Activated T-cell treated with anti-CD3 and anti-CD28 coated beads for 24 hours (primary cell): Measurements from ENCODE around the gene ZNF92.
"Not testable (repeated sequence)": the region's sequence is repeated elsewhere in the genome, so short reads cannot be mapped to it uniquely, and the experiment has no call there.

Experiments used
- DNase-seq: peaks from one replicate; pipeline ENCODE4 v3.0.0-alpha.2; 2020; ENCODE audit warnings: low read depth

ZNF92 gene

DNA sequence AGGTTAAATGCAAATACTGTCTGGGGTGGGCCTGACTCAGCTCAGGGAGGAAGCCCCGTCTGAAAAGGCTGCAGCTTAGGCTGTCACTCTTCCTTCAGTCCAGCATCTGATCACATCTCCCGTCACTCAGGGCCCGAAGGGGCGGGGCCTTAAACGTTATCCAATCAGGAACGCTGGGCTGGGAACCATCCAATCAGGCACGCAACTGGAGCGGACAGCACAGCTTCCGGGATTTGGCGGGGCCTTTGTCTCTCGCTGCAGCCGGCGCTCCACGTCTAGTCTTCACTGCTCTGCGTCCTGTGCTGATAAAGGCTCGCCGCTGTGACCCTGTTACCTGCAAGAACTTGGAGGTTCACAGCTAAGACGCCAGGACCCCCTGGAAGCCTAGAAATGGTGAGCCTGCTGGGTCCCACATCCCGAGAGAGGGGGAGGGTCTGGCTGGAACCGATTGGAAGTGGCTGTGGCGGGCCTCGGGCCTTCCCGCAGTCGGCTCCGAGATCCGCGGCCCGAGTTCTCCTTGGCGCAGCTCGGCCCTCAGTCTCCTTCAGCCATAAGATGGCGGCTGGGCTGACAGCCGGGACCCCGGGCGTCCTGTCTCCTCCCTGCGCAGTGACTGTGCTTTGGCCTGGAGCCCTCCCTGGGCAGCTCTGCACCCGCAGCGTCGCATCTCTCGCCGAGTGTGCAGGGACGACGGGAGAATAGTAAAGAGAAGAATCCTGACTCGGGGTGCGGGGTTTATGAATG lies at the start of gene ZNF92:
Gene ZNF92 (plus strand): TSS at position 248 of the 744 bp plus-strand sequence. CDS start 143 bp downstream, at position 391.
- DNase-seq: peak; percentile 94

- DNase-seq: no peak
These were observed 47.7 kb upstream of the ZNF92 start for GRCh38 chr7:65325793-65326432.

GRCh38 chr7:65338346-65338745 lies 35.3 kb upstream of the ZNF92 start:
- DNase-seq: no peak

- no peak for DNase-seq
These were observed 34.4 kb upstream of the ZNF92 start for GRCh38 chr7:65339257-65339656.

GRCh38 chr7:65342723-65343629 lies 30.7 kb upstream of the ZNF92 start:
- no peak for DNase-seq

DNA sequence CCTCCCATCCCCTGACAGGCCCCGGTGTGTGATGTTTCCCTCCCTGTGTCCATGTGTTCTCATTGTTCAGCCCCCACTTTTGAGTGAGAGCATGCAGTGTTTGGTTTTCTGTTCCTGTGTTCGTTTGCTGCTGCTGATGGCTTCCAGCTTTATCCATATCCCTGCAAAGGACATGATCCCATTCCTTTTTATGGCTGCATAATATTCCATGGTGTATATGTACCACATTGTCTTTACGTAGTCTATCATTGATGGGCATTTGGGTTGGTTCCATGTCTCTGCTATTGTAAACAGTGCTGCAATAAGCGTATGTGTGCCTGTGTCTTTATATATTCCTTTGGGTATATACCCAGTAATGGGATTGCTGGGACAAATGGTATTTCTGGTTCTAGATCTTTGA lies 29.1 kb upstream of the ZNF92 start:
- DNase-seq: not testable (repeated sequence)

DNA sequence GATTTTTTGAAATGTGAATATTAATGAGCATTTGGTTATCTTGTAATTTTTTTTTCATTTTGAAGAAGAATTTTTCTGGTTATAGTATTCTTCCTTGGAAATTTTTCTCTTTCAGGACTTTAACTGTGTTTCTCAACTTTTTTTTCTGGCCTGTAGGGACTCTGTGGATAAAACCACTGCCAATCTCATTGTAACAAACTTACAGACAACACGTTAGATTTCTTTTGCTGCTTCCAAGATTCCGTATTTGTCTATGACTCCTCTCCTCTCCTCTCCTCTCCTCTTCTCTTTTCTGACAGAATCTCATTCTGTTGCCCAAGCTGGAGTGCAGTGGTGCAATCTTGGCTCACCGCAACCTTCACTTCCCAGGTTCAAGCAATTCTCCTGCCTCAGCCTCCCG lies 19.4 kb upstream of the ZNF92 start:
- no peak for DNase-seq

DNA sequence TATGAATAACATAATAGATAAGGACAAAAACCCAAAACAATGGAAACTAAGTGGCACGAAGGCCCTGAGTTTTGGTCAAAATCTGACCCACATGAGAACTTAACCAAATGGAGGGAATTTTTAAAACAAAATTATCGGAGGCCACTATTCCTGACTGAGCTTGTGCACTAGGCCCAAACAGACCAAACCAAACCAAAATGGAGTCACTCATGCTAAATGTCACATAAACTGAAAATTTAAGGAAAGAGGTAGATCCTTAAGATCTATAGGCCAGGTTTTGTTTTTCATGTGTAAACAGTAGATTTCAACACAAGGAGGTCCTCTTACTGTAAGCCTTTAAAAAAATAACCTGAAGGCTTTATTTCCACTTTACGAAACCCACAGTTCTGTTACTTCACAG lies 3.8 kb upstream of the ZNF92 start:
- DNase-seq: no peak

DNA sequence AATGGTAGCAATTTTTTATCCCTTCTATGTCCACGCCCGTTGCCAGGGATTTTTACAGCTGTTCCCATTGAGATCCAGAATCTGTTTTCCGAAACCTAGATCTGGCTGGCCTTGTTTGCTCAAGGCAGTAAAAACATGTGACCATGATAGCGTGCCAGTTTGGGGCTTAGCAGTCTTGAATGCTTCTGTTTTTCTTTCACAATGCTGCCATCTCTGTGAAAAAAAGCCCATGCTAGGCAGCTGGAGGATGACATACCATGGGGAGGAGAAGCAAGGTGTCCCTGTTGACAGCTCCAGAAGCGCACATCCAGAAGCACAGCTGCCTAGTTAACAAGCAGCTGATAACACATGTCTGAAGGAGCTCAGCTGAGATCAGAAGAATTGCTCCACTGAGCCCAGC lies 2.2 kb upstream of the ZNF92 start:
- no peak for DNase-seq

DNA sequence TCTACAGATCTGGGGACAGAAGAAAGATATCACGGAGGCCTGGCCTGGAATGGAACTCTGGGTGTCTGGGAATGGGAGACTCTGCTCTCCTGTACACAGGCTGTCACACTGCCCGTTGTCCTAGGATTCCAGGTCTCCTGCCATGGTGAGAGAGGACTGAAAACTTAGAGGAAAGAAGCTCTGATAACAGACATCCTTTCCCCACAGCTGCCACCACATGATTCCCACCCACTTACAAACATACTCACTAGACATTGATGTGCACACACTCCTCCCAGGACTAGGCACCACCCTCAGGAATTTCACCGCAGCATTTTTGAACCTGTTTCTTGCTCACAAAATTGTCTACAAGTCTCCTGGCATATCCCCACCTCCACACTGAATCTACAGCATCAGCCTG lies 5.7 kb downstream of the ZNF92 start:
- DNase-seq: no peak

DNA sequence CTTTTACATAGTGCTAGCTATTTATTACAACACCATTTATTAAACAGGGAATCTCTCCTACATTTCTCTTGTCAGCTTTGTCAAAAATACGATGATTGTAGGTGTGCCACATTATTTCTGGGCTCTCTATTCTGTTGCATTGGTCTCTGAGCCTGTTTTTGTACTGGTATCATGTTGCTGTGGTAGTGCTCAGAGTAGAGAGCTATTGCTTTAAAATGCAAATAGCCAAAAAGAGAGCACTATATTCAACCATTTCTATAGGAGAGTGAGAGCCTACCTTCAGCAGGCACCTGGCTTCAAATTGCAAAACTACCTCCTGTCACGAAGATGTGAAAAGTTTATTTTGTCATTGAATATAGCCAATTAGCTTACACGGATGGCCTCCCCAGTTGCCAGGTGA lies 8.1 kb downstream of the ZNF92 start:
- DNase-seq: no peak

DNA sequence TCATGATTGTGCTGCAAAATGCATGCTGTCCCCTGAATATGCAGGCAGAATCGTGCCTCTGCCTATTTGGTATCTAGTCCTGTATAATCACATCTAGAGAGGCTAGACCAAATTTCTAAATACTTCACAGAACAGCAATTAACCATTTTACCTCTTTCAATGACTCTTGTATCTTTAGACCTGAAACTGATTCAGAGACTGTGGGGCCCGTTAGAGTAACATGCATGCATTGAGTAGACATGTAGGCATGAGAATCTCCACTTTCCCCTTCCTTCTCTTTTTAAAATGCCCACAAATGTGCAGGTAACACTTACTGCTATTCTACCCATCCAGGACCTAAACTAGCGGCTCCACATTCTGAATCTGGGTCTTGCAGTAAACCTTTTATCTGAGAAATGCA lies 8.8 kb downstream of the ZNF92 start:
- no peak for DNase-seq

GRCh38 chr7:65387891-65388290 lies 14.2 kb downstream of the ZNF92 start:
- no peak for DNase-seq

GRCh38 chr7:65390588-65390987 lies 16.9 kb downstream of the ZNF92 start:
- DNase-seq: no peak

DNA sequence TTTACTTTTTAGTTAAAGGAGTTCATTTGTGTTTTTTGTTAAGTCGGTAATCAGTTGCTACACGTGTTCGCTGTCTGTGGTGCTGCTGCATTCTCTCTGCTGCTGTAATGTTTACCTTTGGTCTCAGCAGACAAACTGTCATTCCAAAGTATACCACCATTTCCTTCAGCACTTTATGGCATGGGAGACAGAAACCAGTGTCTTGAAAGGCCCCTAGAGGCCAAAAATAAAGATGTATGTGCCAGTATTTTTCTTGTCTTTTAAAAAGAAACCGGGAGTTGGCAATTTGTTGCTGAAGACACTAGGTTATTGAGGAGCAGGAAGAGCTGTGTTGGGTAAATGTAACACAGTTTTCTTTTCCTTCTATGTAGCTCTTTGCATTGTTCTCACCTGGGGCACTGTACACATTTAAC lies 24.1 kb downstream of the ZNF92 start:
- DNase-seq: no peak

DNA sequence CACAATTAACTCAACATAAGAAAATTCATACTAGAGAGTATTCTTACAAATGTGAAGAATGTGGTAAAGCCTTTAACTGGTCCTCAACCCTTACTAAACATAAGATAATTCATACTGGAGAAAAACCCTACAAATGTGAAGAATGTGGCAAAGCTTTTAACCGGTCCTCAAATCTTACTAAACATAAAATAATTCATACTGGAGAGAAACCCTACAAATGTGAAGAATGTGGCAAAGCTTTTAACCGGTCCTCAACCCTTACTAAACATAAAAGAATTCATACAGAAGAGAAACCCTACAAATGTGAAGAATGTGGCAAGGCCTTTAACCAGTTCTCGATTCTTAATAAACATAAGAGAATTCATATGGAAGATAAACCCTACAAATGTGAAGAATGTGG lies 25.0 kb downstream of the ZNF92 start:
- not testable (repeated sequence) for DNase-seq

DNA sequence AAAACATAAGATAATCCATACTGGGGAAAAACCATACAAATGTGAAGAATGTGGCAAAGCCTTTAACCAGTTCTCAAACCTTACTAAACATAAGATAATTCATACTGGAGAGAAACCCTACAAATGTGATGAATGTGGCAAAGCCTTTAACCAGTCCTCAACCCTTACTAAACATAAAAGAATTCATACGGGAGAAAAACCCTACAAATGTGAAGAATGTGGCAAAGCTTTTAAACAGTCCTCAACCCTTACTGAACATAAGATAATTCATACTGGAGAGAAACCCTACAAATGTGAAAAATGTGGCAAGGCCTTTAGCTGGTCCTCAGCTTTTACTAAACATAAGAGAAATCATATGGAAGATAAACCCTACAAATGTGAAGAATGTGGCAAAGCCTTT lies 25.4 kb downstream of the ZNF92 start:
- not testable (repeated sequence) for DNase-seq

- no peak for DNase-seq
These were observed 30.4 kb downstream of the ZNF92 start for GRCh38 chr7:65404020-65404419.

DNA sequence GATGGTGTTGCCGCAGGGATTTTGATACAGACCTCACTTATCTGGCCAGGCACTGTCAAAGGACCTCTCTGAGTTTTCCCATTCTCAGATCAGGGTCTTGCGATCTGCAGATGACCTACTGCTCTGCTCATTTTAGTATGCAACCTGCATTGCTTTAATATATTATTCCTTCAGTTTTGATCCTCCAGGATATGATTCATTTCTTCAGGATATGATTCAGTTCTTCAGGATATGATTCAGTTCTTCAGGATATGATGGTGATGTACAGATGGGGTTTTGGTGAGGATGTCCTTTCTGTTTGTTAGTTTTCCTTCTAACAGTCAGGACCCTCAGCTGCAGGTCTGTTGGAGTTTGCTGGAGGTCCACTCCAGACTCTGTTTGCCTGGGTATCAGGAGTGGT lies 33.1 kb downstream of the ZNF92 start:
- not testable (repeated sequence) for DNase-seq

GRCh38 chr7:65409363-65409762 lies 35.7 kb downstream of the ZNF92 start:
- no peak for DNase-seq

DNA sequence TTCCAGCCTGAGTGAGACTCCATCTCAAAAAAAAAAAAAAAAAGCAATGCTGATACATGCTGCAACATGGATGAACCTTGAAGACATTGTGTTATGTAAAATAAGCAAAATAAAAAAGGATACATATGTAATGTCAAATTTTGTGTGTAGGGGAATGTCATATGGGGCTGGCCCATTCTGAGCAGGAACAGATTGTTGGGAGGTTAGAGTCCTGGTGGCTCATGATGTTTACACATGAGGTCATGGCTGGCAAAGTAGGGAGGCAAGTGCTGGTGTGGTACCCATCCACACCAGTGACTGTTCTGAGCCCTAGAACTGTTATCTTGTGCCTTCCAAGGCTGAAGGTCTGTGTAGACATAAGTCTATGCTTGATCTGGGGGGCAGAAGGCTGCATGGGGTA lies 37.6 kb downstream of the ZNF92 start:
- no peak for DNase-seq

DNA sequence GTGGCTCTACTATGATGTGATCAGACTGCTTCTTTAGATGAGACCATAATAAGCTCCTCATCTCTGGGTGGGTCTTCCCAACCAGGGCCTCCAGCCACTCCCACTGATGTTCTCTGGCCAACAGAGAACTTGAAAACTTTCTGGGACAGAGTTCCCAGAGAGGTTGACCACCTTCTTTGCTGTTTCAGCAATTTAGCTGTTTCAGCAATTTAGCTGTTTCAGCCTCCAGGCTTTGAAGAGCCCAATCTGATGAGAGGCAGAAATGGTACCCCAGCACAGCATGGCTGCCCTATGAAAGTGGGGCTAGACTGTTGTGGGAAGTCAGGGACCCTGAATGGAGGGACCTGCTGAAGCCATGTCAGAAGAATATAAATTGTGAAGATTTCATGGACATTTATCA lies 49.0 kb downstream of the ZNF92 start:
- DNase-seq: no peak

- DNase-seq: not testable (repeated sequence)
These were observed 49.6 kb downstream of the ZNF92 start for GRCh38 chr7:65423286-65423685.
